Measurements from ENCODE around the gene LMAN2L.

Gene LMAN2L

GRCh38 chr2:96760036-96760985 lies 20.4 kb upstream of the LMAN2L start, which contains the start of gene CNNM4:
Gene CNNM4 (plus strand): TSS chr2:96760902. CDS start chr2:96761000, 98 bp downstream.
- peak; percentile 77 for DNase-seq

- DNase-seq, result no peak
Measured at GRCh38 chr2:96759548-96759947, 19.7 kb upstream of the LMAN2L start.

- DNase-seq, result no peak
Measured at GRCh38 chr2:96758987-96759386, 19.1 kb upstream of the LMAN2L start.

- DNase-seq, result no peak
Measured at GRCh38 chr2:96757477-96757860, 17.6 kb upstream of the LMAN2L start.

GRCh38 chr2:96756788-96757476 lies 17.1 kb upstream of the LMAN2L start:
- no peak for DNase-seq

GRCh38 chr2:96754317-96754716 lies 14.5 kb upstream of the LMAN2L start:
- DNase-seq, result no peak

- no peak for DNase-seq
Measured at GRCh38 chr2:96753661-96754282, 13.9 kb upstream of the LMAN2L start.

- DNase-seq, result no peak
Measured at GRCh38 chr2:96751800-96752199, 11.9 kb upstream of the LMAN2L start.

GRCh38 chr2:96747061-96747617 lies 7.3 kb upstream of the LMAN2L start:
- DNase-seq, result no peak

GRCh38 chr2:96739076-96739632 lies 710 bp downstream of the LMAN2L start:
- DNase-seq, result no peak

GRCh38 chr2:96737831-96738230 lies 2.0 kb downstream of the LMAN2L start:
- no peak for DNase-seq

GRCh38 chr2:96737251-96737650 lies 2.6 kb downstream of the LMAN2L start:
- DNase-seq, result no peak

- no peak for DNase-seq
Measured at GRCh38 chr2:96734880-96735583, 4.8 kb downstream of the LMAN2L start.

- DNase-seq, result no peak
Measured at GRCh38 chr2:96733931-96734330, 5.9 kb downstream of the LMAN2L start.

- DNase-seq, result no peak
Measured at GRCh38 chr2:96730212-96730611, 9.7 kb downstream of the LMAN2L start.

- DNase-seq, result no peak
Measured at GRCh38 chr2:96729748-96730147, 10.1 kb downstream of the LMAN2L start.

GRCh38 chr2:96727431-96727830 lies 12.4 kb downstream of the LMAN2L start:
- no peak for DNase-seq

- DNase-seq, result no peak
Measured at GRCh38 chr2:96726131-96726530, 13.7 kb downstream of the LMAN2L start.

- DNase-seq, result no peak
Measured at GRCh38 chr2:96716388-96716787, 23.5 kb downstream of the LMAN2L start.

- DNase-seq, result no peak
Measured at GRCh38 chr2:96715658-96716057, 24.2 kb downstream of the LMAN2L start.

GRCh38 chr2:96710985-96711384 lies 28.9 kb downstream of the LMAN2L start:
- no peak for DNase-seq
